Loucy (cell line): ENCODE results near the gene LYPLA2.

Experiments
- H2AFZ ChIP-seq: fragments of 200-600 bp; sonication (generic); 2 replicates; pipeline ENCODE4 v1.6.0; 2016; ENCODE audit warnings: antibody characterized with exemption, mild to moderate bottlenecking, low read length, moderate library complexity
- H3F3A ChIP-seq: fragments of 200-600 bp; 2 replicates; pipeline ENCODE4 v1.6.0; 2016; ENCODE audit warnings: antibody characterized with exemption, low read depth, mild to moderate bottlenecking
- H3K27me3 ChIP-seq: fragments of 200-600 bp; sonication (generic); 2 replicates; pipeline ENCODE4 v1.6.1; 2014; ENCODE audit warnings: low read length, mild to moderate bottlenecking; ENCODE audit not compliant: insufficient read depth, poor library complexity, severe bottlenecking
- H3K36me3 ChIP-seq: fragments of 200-600 bp; sonication (generic); 2 replicates; pipeline ENCODE4 v1.6.1; 2016; ENCODE audit warnings: low read length; ENCODE audit not compliant: insufficient read depth
- H3K4me1 ChIP-seq: fragments of 200-600 bp; sonication (generic); 2 replicates; pipeline ENCODE4 v1.5.1; 2014; ENCODE audit warnings: low read length, mild to moderate bottlenecking; ENCODE audit not compliant: insufficient read depth, poor library complexity, severe bottlenecking
- H3K4me2 ChIP-seq: fragments of 200-600 bp; sonication (generic); 2 replicates; pipeline ENCODE4 v1.6.0; 2014; ENCODE audit warnings: antibody characterized with exemption, low read length, low read depth, mild to moderate bottlenecking; ENCODE audit not compliant: poor library complexity, severe bottlenecking
- H3K4me3 ChIP-seq: fragments of 200-600 bp; sonication (generic); 2 replicates; pipeline ENCODE4 v1.5.1; 2014; ENCODE audit warnings: low read length, mild to moderate bottlenecking, mixed read lengths; ENCODE audit not compliant: poor library complexity, severe bottlenecking
- H3K79me2 ChIP-seq: fragments of 200-600 bp; sonication (generic); 2 replicates; pipeline ENCODE4 v1.6.1; 2014; ENCODE audit warnings: low read length; ENCODE audit not compliant: insufficient read depth
- H3K9ac ChIP-seq: fragments of 200-600 bp; sonication (generic); 2 replicates; pipeline ENCODE4 v1.6.0; 2014; ENCODE audit warnings: mild to moderate bottlenecking, low read depth, low read length, moderate library complexity; ENCODE audit not compliant: poor library complexity, severe bottlenecking
- H3K9me2 ChIP-seq: fragments of 200-600 bp; sonication (generic); replicated peaks from 2 replicates; pipeline ENCODE4 v1.6.1; 2016; ENCODE audit warnings: low read depth, low read length, mixed read lengths
- H3K9me3 ChIP-seq: fragments of 200-600 bp; sonication (generic); 2 replicates; pipeline ENCODE4 v1.6.1; 2014; ENCODE audit warnings: mild to moderate bottlenecking, antibody characterized with exemption, low read length, low read depth; ENCODE audit not compliant: insufficient read depth
- H4K20me1 ChIP-seq: fragments of 200-600 bp; sonication (generic); 2 replicates; pipeline ENCODE4 v1.6.0; 2014; ENCODE audit warnings: antibody characterized with exemption, low read length, mild to moderate bottlenecking; ENCODE audit not compliant: insufficient read depth, poor library complexity, severe bottlenecking
- CTCF ChIP-seq: fragments of 200-600 bp; sonication (generic); conservative IDR thresholded peaks from 2 replicates; pipeline ENCODE4 v1.5.1; 2014; ENCODE audit warnings: mild to moderate bottlenecking, antibody characterized with exemption, low read length
- EZH2phosphoT487 ChIP-seq: fragments of 200-600 bp; IDR thresholded peaks from 2 replicates; pipeline ENCODE4 v1.6.1; 2018; ENCODE audit warnings: antibody characterized with exemption, mild to moderate bottlenecking, moderate library complexity, borderline replicate concordance

Gene LYPLA2

DNA sequence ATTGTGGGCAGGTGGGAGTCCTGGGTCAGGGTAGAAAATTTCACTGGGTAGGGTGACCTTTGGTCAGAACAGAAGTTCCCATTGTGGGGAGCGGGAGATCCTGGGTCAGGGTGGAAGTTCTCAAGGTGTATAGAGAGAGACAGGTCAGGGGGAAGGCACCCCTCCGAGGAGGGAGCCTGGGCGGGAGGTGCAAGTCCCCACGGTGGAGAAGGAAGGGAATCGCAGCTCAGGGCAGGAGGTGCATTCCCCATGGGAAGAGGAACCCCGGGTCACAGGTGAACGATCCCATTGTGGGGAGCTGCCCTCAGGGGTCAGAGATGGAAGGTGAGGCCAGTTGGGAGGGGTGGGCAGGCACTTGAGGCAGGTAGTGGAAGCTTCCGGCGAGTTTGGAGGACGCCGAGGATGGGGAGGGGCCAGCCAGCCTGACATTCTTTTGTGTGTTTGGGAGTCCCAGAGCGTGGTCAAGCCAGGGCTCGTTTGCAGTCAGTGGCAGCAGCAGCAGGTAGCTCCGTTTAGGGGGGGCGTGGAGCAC, 637 bp downstream of the LYPLA2 start:
- peaks cover 27% of the 10 kb centered on the region; the same call in 1 of the 2 replicates for H3K36me3 ChIP-seq
- peaks cover 12% of the 10 kb centered on the region for H3K4me1 ChIP-seq
- peak overlapping the region; percentile 100 for H3K4me3 ChIP-seq
- no peaks in the 10 kb centered on the region for H3K9me3 ChIP-seq
- H3K9me2 ChIP-seq, result no peaks in the 10 kb centered on the region
- H3K4me2 ChIP-seq, result peak overlapping the region; percentile 92
- peaks cover 21% of the 10 kb centered on the region for H4K20me1 ChIP-seq
- peaks cover 8% of the 10 kb centered on the region; the same call in 1 of the 2 replicates for H3F3A ChIP-seq
- H3K27me3 ChIP-seq, result peaks cover 4% of the 10 kb centered on the region
- peak overlapping the region; percentile 87 for H3K9ac ChIP-seq
- peak overlapping the region; percentile 89; the same call in 1 of the 2 replicates for H2AFZ ChIP-seq
- TF ChIP-seq CTCF (no peak), EZH2phosphoT487 (no peak)
- H3K79me2 ChIP-seq, result peaks cover 33% of the 10 kb centered on the region

DNA sequence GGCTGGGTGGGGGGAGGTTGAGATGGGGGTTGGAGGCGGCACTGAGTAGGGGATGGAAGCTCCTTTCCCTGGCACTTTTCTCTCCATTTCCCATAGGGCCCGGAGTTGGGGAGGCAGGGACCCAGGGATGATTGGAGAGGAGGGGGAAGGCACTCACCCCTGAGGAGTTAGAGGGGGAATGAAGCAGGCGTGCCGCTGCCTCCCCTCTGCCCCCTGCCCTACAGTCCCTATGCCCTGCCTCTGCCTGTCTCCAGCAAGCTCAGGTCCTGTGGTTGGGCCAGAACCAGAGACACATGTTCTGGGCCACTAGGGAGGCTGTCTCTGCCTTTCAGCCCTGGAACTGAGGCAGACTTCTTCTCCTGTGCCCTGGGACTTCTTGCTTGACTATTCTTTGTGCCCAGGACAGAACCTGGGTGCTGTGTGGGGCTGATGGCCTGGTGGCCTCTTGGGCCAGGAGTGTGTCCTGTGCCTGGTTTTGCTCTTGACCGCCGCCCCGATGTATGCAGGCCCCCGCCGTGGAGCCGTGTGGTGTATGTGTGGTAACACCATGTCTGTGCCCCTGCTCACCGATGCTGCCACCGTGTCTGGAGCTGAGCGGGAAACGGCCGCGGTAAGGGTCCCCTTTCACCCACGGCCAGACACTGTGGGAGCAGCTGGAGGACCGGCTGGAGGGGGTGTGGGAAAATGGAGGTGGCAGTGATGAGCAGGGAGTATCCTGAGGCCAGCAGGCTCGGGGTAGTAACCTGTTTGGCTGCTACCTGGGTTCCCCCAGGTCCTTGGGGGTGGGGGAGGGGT, 1.4 kb downstream of the LYPLA2 start:
- H3K9me3 ChIP-seq, result no peaks in the 10 kb centered on the region
- peak overlapping the region; percentile 100 for H3K4me3 ChIP-seq
- H3K36me3 ChIP-seq, result peaks cover 21% of the 10 kb centered on the region; the same call in 1 of the 2 replicates
- no peak overlapping the region for H2AFZ ChIP-seq
- H3K79me2 ChIP-seq, result peaks cover 33% of the 10 kb centered on the region
- peaks cover 8% of the 10 kb centered on the region; the same call in 1 of the 2 replicates for H3F3A ChIP-seq
- TF ChIP-seq CTCF (no peak), EZH2phosphoT487 (no peak)
- H3K4me2 ChIP-seq, result peak overlapping the region; percentile 92
- H3K9ac ChIP-seq, result peak overlapping the region; percentile 87
- H3K4me1 ChIP-seq, result peaks cover 12% of the 10 kb centered on the region
- H3K27me3 ChIP-seq, result peaks cover 4% of the 10 kb centered on the region
- peaks cover 21% of the 10 kb centered on the region for H4K20me1 ChIP-seq
- H3K9me2 ChIP-seq, result no peaks in the 10 kb centered on the region

DNA sequence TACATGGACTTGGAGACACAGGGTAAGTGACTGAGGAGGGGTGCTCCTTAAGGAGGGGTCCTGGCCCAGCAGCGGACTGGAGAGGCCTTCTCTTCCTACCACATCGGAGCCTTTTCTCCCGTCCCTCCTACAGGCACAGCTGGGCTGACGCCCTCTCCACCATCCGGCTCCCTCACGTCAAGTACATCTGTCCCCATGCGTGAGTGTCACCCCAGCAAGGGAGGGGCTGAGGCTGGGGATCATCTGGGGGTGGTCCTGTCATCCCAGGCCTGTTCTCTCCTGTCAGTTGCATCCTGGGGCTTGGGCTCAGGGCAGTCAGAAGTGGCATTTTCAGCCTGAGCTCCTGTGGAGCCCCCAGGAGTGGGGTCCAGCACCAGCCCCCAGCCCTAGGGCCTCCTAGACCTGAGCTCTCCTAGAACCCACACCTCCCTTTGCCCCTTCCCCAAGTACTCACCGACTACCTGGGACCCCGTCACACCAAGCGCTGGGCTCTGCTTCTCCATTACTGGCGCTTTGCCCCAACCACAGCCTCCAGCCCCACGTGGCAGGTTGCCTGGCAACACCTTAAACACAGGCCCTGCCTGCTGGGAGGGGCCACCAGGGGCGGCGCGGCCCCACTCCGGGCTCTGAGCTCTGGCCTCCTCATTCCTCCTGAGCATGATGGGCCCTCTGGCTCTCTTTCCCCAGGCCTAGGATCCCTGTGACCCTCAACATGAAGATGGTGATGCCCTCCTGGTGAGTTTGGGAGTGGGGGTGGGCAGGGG, 2.3 kb downstream of the LYPLA2 start:
- H3K4me3 ChIP-seq, result peak overlapping the region; percentile 100
- H3F3A ChIP-seq, result peaks cover 8% of the 10 kb centered on the region; the same call in 1 of the 2 replicates
- H4K20me1 ChIP-seq, result peaks cover 21% of the 10 kb centered on the region
- H3K9me2 ChIP-seq, result no peaks in the 10 kb centered on the region
- peaks cover 17% of the 10 kb centered on the region; the same call in 1 of the 2 replicates for H3K36me3 ChIP-seq
- TF ChIP-seq CTCF (no peak), EZH2phosphoT487 (no peak)
- peak overlapping the region; percentile 87 for H3K9ac ChIP-seq
- peaks cover 33% of the 10 kb centered on the region for H3K79me2 ChIP-seq
- peaks cover 4% of the 10 kb centered on the region for H3K27me3 ChIP-seq
- H3K9me3 ChIP-seq, result no peaks in the 10 kb centered on the region
- peaks cover 12% of the 10 kb centered on the region for H3K4me1 ChIP-seq
- H2AFZ ChIP-seq, result no peak overlapping the region
- H3K4me2 ChIP-seq, result peak overlapping the region; percentile 92
